HCT116 (cell line): Measurements from ENCODE around the gene PPFIBP1. TPM values are rescaled to one million over a fixed set of nuclear protein-coding genes. Genes with fewer than 3 reads are reported as not detected.
A peak's percentile ranks its signal among the peaks of the same experiment; 100 is the strongest.

Source experiments
- ATAC-seq: fragments of 200-7000 bp; cut with Tn5 transposase; 2 replicates; pipeline ENCODE4 v1.9.1; 2020; ENCODE audit warnings: mild to moderate bottlenecking, moderate library complexity
- BruUV-seq: library from RNA; stranded (reverse); fragments of 400-500 nt; replicated peaks from 2 replicates; lab custom pipeline; 2021; lab: Mats Ljungman, UMichigan
- CTCF ChIA-PET: fragments of 300-600 bp; sonication (Branson Sonifier 250); formaldehyde crosslinking; loops from one replicate; lab custom pipeline; 2021; ENCODE audit warnings: antibody characterized with exemption; lab: Charles Lee
- POLR2A ChIA-PET: fragments of 300-600, 350-600 bp; sonication (Branson Sonifier 250); formaldehyde crosslinking; loops from one replicate; lab custom pipeline; 2021; ENCODE audit warnings: antibody characterized with exemption; lab: Charles Lee
- RAD21 ChIA-PET, 2 experiments: fragments of 300-600 bp; sonication (Branson Sonifier 250); formaldehyde crosslinking; loops; one replicate each; lab custom pipeline; 2023; ENCODE audit warnings: low total read pairs in 2 of 2; ENCODE audit not compliant: uncharacterized antibody in 2 of 2, unreplicated experiment in 2 of 2, low non-redundant PET in 1 of 2; lab: Charles Lee
- DNase-seq: peaks from one replicate; pipeline ENCODE4 v3.0.0-alpha.2; 2010; ENCODE audit warnings: low read depth, low spot score
- H2AFZ ChIP-seq: fragments of 200-600 bp; shearing (Covaris generic), sonication (generic); 2 replicates; pipeline ENCODE4 v1.6.1; 2017; ENCODE audit warnings: low read depth, mixed run types, mixed read lengths, antibody characterized with exemption, low read length; ENCODE audit not compliant: poor library complexity, severe bottlenecking
- H3K27ac ChIP-seq: 2 replicates; pipeline ENCODE4 v1.5.1; 2012; ENCODE audit warnings: low read depth, low read length
- H3K27me3 ChIP-seq: fragments of 200-600 bp; sonication (generic); 2 replicates; pipeline ENCODE4 v1.6.1; 2016; ENCODE audit warnings: mixed run types, low read length, mixed read lengths; ENCODE audit not compliant: insufficient read depth
- H3K36me3 ChIP-seq, 2 experiments: fragments of 200-500 bp in 1 of 2; fragments of 200-600 bp in 1 of 2; sonication (Bioruptor generic) in 1 of 2; sonication (generic) in 1 of 2; 2 replicates each; pipeline versions ENCODE4 v1.5.1 to v1.6.1; 2014 to 2016; ENCODE audit warnings: low read length in 2 of 2, inconsistent platforms in 1 of 2, mixed read lengths in 1 of 2, mixed run types in 1 of 2; ENCODE audit not compliant: insufficient read depth in 2 of 2, control insufficient read depth in 1 of 2
- H3K4me1 ChIP-seq, 2 experiments: fragments of 200-600 bp in 1 of 2; sonication (generic) in 1 of 2; 2 replicates each; pipeline versions ENCODE4 v1.5.1 to v1.6.1; 2012 to 2017; ENCODE audit warnings: low read length in 2 of 2, inconsistent platforms in 1 of 2, mild to moderate bottlenecking in 1 of 2, mixed read lengths in 1 of 2, mixed run types in 1 of 2, moderate library complexity in 1 of 2; ENCODE audit not compliant: insufficient read depth in 2 of 2, control insufficient read depth in 1 of 2
- H3K4me2 ChIP-seq: fragments of 200-600 bp; sonication (generic); 2 replicates; pipeline ENCODE4 v1.6.1; 2017; ENCODE audit warnings: mixed run types, low read length, mixed read lengths
- H3K4me3 ChIP-seq, 2 experiments: fragments of 200-600 bp in 1 of 2; sonication (generic) in 1 of 2; replicated peaks in 1 of 2; 2 replicates each; pipeline ENCODE4 v1.5.1; 2011 to 2016; ENCODE audit warnings: low read length in 2 of 2, control low read depth in 1 of 2, low read depth in 1 of 2, mild to moderate bottlenecking in 1 of 2, mixed read lengths in 1 of 2, mixed run types in 1 of 2
- H3K79me2 ChIP-seq: fragments of 200-600 bp; sonication (generic); 2 replicates; pipeline ENCODE4 v1.6.1; 2017; ENCODE audit warnings: mild to moderate bottlenecking, mixed run types, low read length, moderate library complexity, mixed read lengths; ENCODE audit not compliant: insufficient read depth
- H3K9ac ChIP-seq: fragments of 200-600 bp; sonication (generic); 2 replicates; pipeline ENCODE4 v1.6.1; 2016; ENCODE audit warnings: low read length, mixed read lengths
- H3K9me2 ChIP-seq: fragments of 200-600 bp; sonication (generic), shearing (Covaris generic); 2 replicates; pipeline ENCODE4 v1.6.1; 2017; ENCODE audit warnings: mixed run types, mild to moderate bottlenecking, moderate library complexity; ENCODE audit not compliant: insufficient read depth
- H3K9me3 ChIP-seq, 2 experiments: fragments of 200-500 bp in 1 of 2; fragments of 200-600 bp in 1 of 2; sonication (Bioruptor generic) in 1 of 2; sonication (generic) in 1 of 2; 2 replicates each; pipeline ENCODE4 v1.6.1; 2014 to 2017; ENCODE audit warnings: low read length in 2 of 2, mixed read lengths in 2 of 2, inconsistent platforms in 1 of 2, low read depth in 1 of 2, mild to moderate bottlenecking in 1 of 2, mixed run types in 1 of 2, moderate library complexity in 1 of 2; ENCODE audit not compliant: control insufficient read depth in 1 of 2, insufficient read depth in 1 of 2
- H4K20me1 ChIP-seq: fragments of 200-600 bp; sonication (generic), shearing (Covaris generic); 2 replicates; pipeline ENCODE4 v1.6.1; 2017; ENCODE audit warnings: mixed run types, mild to moderate bottlenecking, moderate library complexity; ENCODE audit not compliant: insufficient read depth
- CEBPB ChIP-seq: IDR thresholded peaks from 2 replicates; pipeline ENCODE4 v1.6.1; 2012; ENCODE audit warnings: low read depth
- CTCF ChIP-seq, 3 experiments: fragments of 200-600 bp in 1 of 3; sonication (generic) in 1 of 3; IDR thresholded peaks in 2 of 3; conservative IDR thresholded peaks in 1 of 3; 2 replicates each; pipeline ENCODE4 v1.5.1; 2012 to 2017; ENCODE audit warnings: low read depth in 2 of 3, low read length in 2 of 3, antibody characterized with exemption in 1 of 3, borderline replicate concordance in 1 of 3, control low read depth in 1 of 3, mild to moderate bottlenecking in 1 of 3, mixed read lengths in 1 of 3, mixed run types in 1 of 3, moderate library complexity in 1 of 3; ENCODE audit not compliant: insufficient read depth in 1 of 3
- EGR1 ChIP-seq: IDR thresholded peaks from 2 replicates; pipeline ENCODE4 v1.6.1; 2012; ENCODE audit warnings: low read depth
- ELF1 ChIP-seq: IDR thresholded peaks from 2 replicates; pipeline ENCODE4 v1.6.1; 2012; ENCODE audit warnings: low read depth, borderline replicate concordance
- EZH2 ChIP-seq: fragments of 200-600 bp; sonication (generic); IDR thresholded peaks from 2 replicates; pipeline ENCODE4 v1.6.1; 2017; ENCODE audit warnings: antibody characterized with exemption, mixed run types
- FOSL1 ChIP-seq: IDR thresholded peaks from 2 replicates; pipeline ENCODE4 v1.6.1; 2012; ENCODE audit warnings: low read depth
- JUND ChIP-seq: IDR thresholded peaks from 2 replicates; pipeline ENCODE4 v1.6.1; 2012
- MAX ChIP-seq: IDR thresholded peaks from 2 replicates; pipeline ENCODE4 v1.6.1; 2012
- POLR2A ChIP-seq: IDR thresholded peaks from 2 replicates; pipeline ENCODE4 v1.7.0; 2011; ENCODE audit warnings: borderline replicate concordance; ENCODE audit not compliant: insufficient read depth, insufficient read length; ENCODE audit errors: extremely low read depth
- RAD21 ChIP-seq: IDR thresholded peaks from 2 replicates; pipeline ENCODE4 v1.6.1; 2012; ENCODE audit warnings: low read depth, mild to moderate bottlenecking
- SIN3A ChIP-seq: IDR thresholded peaks from 2 replicates; pipeline ENCODE4 v1.6.1; 2012; ENCODE audit warnings: low read depth
- SP1 ChIP-seq: IDR thresholded peaks from 2 replicates; pipeline ENCODE4 v1.6.1; 2012; ENCODE audit warnings: low read depth
- TCF7L2 ChIP-seq: IDR thresholded peaks from 2 replicates; pipeline ENCODE4 v1.7.0; 2011; ENCODE audit warnings: borderline replicate concordance, inconsistent platforms; ENCODE audit not compliant: insufficient read depth, insufficient read length; ENCODE audit errors: extremely low read depth
- YY1 ChIP-seq: IDR thresholded peaks from 2 replicates; pipeline ENCODE4 v1.6.1; 2011; ENCODE audit warnings: low read length, low read depth, moderate library complexity, mild to moderate bottlenecking; ENCODE audit not compliant: insufficient replicate concordance; ENCODE audit errors: extremely low read depth
- ZBTB33 ChIP-seq: IDR thresholded peaks from 2 replicates; pipeline ENCODE4 v1.6.1; 2011; ENCODE audit warnings: mild to moderate bottlenecking, low read length, moderate library complexity; ENCODE audit not compliant: insufficient replicate concordance; ENCODE audit errors: extremely low read depth
- ZFX ChIP-seq: fragments of 450-650 bp; IDR thresholded peaks from 2 replicates; pipeline ENCODE4 v1.6.1; 2017
- intact Hi-C: fragments of 100-400 bp; cut with micrococcal nuclease; formaldehyde crosslinking; loops from 2 replicates; pipeline ENCODE4 v1.10.0; 2022
- total RNA-seq: library from RNA; stranded (reverse); gene quantifications from one replicate; pipeline ENCODE4 v1.2.1, GENCODE V29; 2021; ENCODE audit not compliant: unreplicated experiment
- TF ChIP-seq, protein P1 (sequence below): IDR thresholded peaks from 2 replicates; pipeline ENCODE4 v1.6.1; 2012
- TF ChIP-seq, protein P2 (sequence below): IDR thresholded peaks from 2 replicates; pipeline ENCODE4 v1.6.1; 2012; ENCODE audit warnings: low read depth

Gene PPFIBP1
- total RNA-seq, 1 experiment from 2014 or later, result 102 TPM

DNA sequence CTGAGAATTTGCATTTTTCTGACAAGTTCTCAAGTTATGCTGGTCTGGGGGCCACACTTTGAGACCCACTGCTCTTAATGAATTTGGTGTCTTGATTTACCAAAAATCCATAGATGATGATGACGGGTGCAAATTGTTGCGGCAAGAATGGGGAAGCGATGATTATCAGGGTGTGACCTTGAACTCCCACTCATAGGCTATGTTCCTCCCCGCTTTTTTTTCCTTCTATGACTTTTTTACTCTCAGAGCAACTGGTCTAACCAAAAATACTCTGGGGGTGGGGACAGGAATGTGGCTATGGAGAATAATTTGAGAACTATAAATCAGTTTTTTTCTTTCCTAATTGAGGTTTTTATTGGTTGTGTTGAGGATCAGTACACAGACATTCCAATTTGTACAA, 83.6 kb downstream of the PPFIBP1 start:
- Histone ChIP-seq H2AFZ (no peak overlapping the region), H3K79me2 (peaks cover 35% of the 10 kb centered on the region), H3K4me2 (no peak overlapping the region), H3K9me2 (no peaks in the 10 kb centered on the region), H3K36me3 (no peaks in the 10 kb centered on the region), H3K4me3 (no peak overlapping the region), H3K27ac (peak overlapping the region; percentile 1; the same call in 1 of the 2 replicates), H3K27me3 (no peaks in the 10 kb centered on the region), H4K20me1 (no peaks in the 10 kb centered on the region), H3K9ac (no peak overlapping the region), H3K9me3 (peaks cover 4 to 6% of the 10 kb centered on the region in 2 experiments; a peak in 1 of 4 replicates), H3K4me1 (peaks cover 59 to 66% of the 10 kb centered on the region in 2 experiments)
- ATAC-seq, result no peak
- CTCF ChIA-PET, result no interaction called here
- TF ChIP-seq MAX, result no peak
- no peak for TF ChIP-seq JUND
- no peak for TF ChIP-seq CEBPB
- TF ChIP-seq ELF1, result no peak
- TF ChIP-seq, protein P1, sequence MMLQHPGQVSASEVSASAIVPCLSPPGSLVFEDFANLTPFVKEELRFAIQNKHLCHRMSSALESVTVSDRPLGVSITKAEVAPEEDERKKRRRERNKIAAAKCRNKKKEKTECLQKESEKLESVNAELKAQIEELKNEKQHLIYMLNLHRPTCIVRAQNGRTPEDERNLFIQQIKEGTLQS, result no peak
- no peak for TF ChIP-seq RAD21
- no peak for TF ChIP-seq FOSL1
- no peak for TF ChIP-seq SP1
- no peak for TF ChIP-seq ZBTB33
- TF ChIP-seq EGR1, result no peak
- no peak for TF ChIP-seq SIN3A
- TF ChIP-seq, protein P2, sequence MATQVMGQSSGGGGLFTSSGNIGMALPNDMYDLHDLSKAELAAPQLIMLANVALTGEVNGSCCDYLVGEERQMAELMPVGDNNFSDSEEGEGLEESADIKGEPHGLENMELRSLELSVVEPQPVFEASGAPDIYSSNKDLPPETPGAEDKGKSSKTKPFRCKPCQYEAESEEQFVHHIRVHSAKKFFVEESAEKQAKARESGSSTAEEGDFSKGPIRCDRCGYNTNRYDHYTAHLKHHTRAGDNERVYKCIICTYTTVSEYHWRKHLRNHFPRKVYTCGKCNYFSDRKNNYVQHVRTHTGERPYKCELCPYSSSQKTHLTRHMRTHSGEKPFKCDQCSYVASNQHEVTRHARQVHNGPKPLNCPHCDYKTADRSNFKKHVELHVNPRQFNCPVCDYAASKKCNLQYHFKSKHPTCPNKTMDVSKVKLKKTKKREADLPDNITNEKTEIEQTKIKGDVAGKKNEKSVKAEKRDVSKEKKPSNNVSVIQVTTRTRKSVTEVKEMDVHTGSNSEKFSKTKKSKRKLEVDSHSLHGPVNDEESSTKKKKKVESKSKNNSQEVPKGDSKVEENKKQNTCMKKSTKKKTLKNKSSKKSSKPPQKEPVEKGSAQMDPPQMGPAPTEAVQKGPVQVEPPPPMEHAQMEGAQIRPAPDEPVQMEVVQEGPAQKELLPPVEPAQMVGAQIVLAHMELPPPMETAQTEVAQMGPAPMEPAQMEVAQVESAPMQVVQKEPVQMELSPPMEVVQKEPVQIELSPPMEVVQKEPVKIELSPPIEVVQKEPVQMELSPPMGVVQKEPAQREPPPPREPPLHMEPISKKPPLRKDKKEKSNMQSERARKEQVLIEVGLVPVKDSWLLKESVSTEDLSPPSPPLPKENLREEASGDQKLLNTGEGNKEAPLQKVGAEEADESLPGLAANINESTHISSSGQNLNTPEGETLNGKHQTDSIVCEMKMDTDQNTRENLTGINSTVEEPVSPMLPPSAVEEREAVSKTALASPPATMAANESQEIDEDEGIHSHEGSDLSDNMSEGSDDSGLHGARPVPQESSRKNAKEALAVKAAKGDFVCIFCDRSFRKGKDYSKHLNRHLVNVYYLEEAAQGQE, result no peak
- TF ChIP-seq TCF7L2, result no peak
- TF ChIP-seq ZFX, result no peak
- TF ChIP-seq CTCF (IDR thresholded peaks at IDR 0.05 in 2 of 3, conservative IDR thresholded peaks at IDR 0.05 in 1 of 3; ENCODE audit: borderline replicate concordance in 1 of 3, insufficient read depth in 1 of 3, low read depth in 2 of 3, low read length in 2 of 3), result no peak
- TF ChIP-seq YY1, result no peak
- no peak for TF ChIP-seq POLR2A
- TF ChIP-seq EZH2, result no peak
- intact Hi-C loops, result no loop called here
- POLR2A ChIA-PET, result no interaction called here
- RAD21 ChIA-PET, result no interaction called here
- BruUV-seq, result no TSS peak
- DNase-seq, result no peak
